ELR (cell line): Measurements from ENCODE around the gene RSPH9.
"Not testable (repeated sequence)": the region's sequence is repeated elsewhere in the genome, so short reads cannot be mapped to it uniquely, and the experiment has no call there.

ENCODE experiments used
- DNase-seq: peaks from one replicate; pipeline ENCODE4 v3.0.0-alpha.2; 2015; ENCODE audit warnings: low read depth

Gene RSPH9

GRCh38 chr6:43629104-43629504 lies 15.7 kb upstream of the RSPH9 start, which contains the start of gene GTPBP2:
GTPBP2 (minus strand) TSS chr6:43629264; CDS start chr6:43629162, 102 bp downstream.
- peak; percentile 100 for DNase-seq

GRCh38 chr6:43629505-43630300 lies 15.1 kb upstream of the RSPH9 start:
- DNase-seq: peak; percentile 99

GRCh38 chr6:43630980-43631619 lies 13.7 kb upstream of the RSPH9 start:
- no peak for DNase-seq

- not testable (repeated sequence) for DNase-seq
Measured at GRCh38 chr6:43633002-43633401, 11.8 kb upstream of the RSPH9 start.

- no peak for DNase-seq
Measured at GRCh38 chr6:43634702-43635303, 10.0 kb upstream of the RSPH9 start.

GRCh38 chr6:43635387-43636307 lies 9.2 kb upstream of the RSPH9 start, which contains the start of gene MAD2L1BP:
MAD2L1BP (plus strand) TSS chr6:43635840; CDS start chr6:43635876, 36 bp downstream.
- peak; percentile 85 for DNase-seq

GRCh38 chr6:43636308-43636659 lies 8.6 kb upstream of the RSPH9 start:
- no peak for DNase-seq

- DNase-seq: peak; percentile 28
Measured at GRCh38 chr6:43639984-43640800, 4.6 kb upstream of the RSPH9 start.

- no peak for DNase-seq
Measured at GRCh38 chr6:43645613-43645964, 753 bp downstream of the RSPH9 start.

- no peak for DNase-seq
Measured at GRCh38 chr6:43647613-43648012, 2.8 kb downstream of the RSPH9 start.

- no peak for DNase-seq
Measured at GRCh38 chr6:43648248-43648647, 3.4 kb downstream of the RSPH9 start.

GRCh38 chr6:43652822-43653221 lies 8.0 kb downstream of the RSPH9 start:
- DNase-seq: not testable (repeated sequence)

- no peak for DNase-seq
Measured at GRCh38 chr6:43657221-43657802, 12.5 kb downstream of the RSPH9 start.

GRCh38 chr6:43658161-43658560 lies 13.3 kb downstream of the RSPH9 start:
- peak; percentile 21 for DNase-seq

GRCh38 chr6:43662948-43663347 lies 18.1 kb downstream of the RSPH9 start:
- not testable (repeated sequence) for DNase-seq

GRCh38 chr6:43665376-43665775 lies 20.5 kb downstream of the RSPH9 start:
- DNase-seq: peak; percentile 52

GRCh38 chr6:43666196-43666920 lies 21.5 kb downstream of the RSPH9 start:
- DNase-seq: no peak

- DNase-seq: peak; percentile 75
Measured at GRCh38 chr6:43667245-43668150, 22.7 kb downstream of the RSPH9 start.
